HG03575 (cell line): Measurements from ENCODE around the gene CLPSL2.

ENCODE experiments used
- ATAC-seq: cut with Tn5 transposase; IDR thresholded peaks from one replicate; pipeline ENCODE4 v1.9.1; 2021; ENCODE audit not compliant: unreplicated experiment, insufficient number of reproducible peaks, low FRiP score; ENCODE audit errors: extremely low read depth

Gene CLPSL2

GRCh38 chr6:35781290-35781689 is 4.9 kb downstream of the CLPSL2 start:
- no peak for ATAC-seq

- no peak for ATAC-seq
Measured at GRCh38 chr6:35782424-35782823, 6.0 kb downstream of the CLPSL2 start.

- ATAC-seq, result no peak
Measured at GRCh38 chr6:35784200-35784599, 7.8 kb downstream of the CLPSL2 start.

- no peak for ATAC-seq
Measured at GRCh38 chr6:35786272-35786671, 9.9 kb downstream of the CLPSL2 start.

GRCh38 chr6:35786810-35787209 is 10.4 kb downstream of the CLPSL2 start:
- no peak for ATAC-seq

- no peak for ATAC-seq
Measured at GRCh38 chr6:35787266-35788218, 11.1 kb downstream of the CLPSL2 start.

GRCh38 chr6:35788423-35788982 is 12.1 kb downstream of the CLPSL2 start:
- no peak for ATAC-seq

- no peak for ATAC-seq
Measured at GRCh38 chr6:35790683-35791082, 14.3 kb downstream of the CLPSL2 start.

GRCh38 chr6:35794536-35795452 is 18.4 kb downstream of the CLPSL2 start:
- ATAC-seq, result no peak

- ATAC-seq, result no peak
Measured at GRCh38 chr6:35795453-35796071, 19.2 kb downstream of the CLPSL2 start.

GRCh38 chr6:35796236-35796635 is 19.8 kb downstream of the CLPSL2 start:
- ATAC-seq, result no peak

GRCh38 chr6:35797837-35798526 is 21.6 kb downstream of the CLPSL2 start:
- no peak for ATAC-seq

GRCh38 chr6:35798706-35799105 is 22.3 kb downstream of the CLPSL2 start:
- no peak for ATAC-seq

- ATAC-seq, result no peak
Measured at GRCh38 chr6:35801148-35801547, 24.8 kb downstream of the CLPSL2 start.

- ATAC-seq, result no peak
Measured at GRCh38 chr6:35804996-35805736, 28.8 kb downstream of the CLPSL2 start, which contains the start of gene LHFPL5. TSS of gene LHFPL5 (plus strand) at chr6:35805352. CDS start at chr6:35805671, 319 bp downstream.

GRCh38 chr6:35808688-35809087 is 32.3 kb downstream of the CLPSL2 start:
- ATAC-seq, result no peak

- ATAC-seq, result no peak
Measured at GRCh38 chr6:35809809-35810208, 33.4 kb downstream of the CLPSL2 start.
